ENCODE results near the gene DIPK1A. TPM values are rescaled to one million over a fixed set of nuclear protein-coding genes. Genes with fewer than 3 reads are reported as not detected.
A peak's percentile ranks its signal among the peaks of the same experiment; 100 is the strongest.

Gene DIPK1A
- total RNA-seq, 1 donor from 2014 or later: 3.6 TPM

DNA sequence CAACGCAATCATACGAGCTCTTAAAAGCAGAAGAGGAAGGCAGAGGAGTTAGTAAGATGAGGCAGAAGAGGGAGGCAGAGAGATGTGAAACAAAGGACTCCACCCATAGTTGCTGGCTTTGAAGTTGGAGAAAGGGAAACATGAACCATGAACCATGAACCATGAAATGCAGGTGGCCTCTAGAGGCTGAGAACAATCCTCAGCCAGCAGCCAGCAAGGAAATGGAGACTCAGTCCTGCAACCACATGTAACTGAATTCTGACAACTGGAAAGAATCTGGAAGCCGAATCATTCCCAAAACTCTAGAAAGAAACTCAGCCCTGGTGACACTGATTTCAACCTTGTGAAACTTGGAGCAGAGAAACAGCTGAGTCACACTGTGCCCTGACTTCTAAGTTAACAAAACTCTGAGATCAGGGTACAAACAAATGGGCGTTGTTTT lies 10.1 kb downstream of the DIPK1A start:
- no peak overlapping the region for H2AFZ ChIP-seq (replicated peaks)
- Mint-ChIP-seq H3K27me3 (ENCODE audit: insufficient read depth, low read depth) (peaks cover 2% of the 10 kb centered on the region), H3K36me3 (no peaks in the 10 kb centered on the region)

DNA sequence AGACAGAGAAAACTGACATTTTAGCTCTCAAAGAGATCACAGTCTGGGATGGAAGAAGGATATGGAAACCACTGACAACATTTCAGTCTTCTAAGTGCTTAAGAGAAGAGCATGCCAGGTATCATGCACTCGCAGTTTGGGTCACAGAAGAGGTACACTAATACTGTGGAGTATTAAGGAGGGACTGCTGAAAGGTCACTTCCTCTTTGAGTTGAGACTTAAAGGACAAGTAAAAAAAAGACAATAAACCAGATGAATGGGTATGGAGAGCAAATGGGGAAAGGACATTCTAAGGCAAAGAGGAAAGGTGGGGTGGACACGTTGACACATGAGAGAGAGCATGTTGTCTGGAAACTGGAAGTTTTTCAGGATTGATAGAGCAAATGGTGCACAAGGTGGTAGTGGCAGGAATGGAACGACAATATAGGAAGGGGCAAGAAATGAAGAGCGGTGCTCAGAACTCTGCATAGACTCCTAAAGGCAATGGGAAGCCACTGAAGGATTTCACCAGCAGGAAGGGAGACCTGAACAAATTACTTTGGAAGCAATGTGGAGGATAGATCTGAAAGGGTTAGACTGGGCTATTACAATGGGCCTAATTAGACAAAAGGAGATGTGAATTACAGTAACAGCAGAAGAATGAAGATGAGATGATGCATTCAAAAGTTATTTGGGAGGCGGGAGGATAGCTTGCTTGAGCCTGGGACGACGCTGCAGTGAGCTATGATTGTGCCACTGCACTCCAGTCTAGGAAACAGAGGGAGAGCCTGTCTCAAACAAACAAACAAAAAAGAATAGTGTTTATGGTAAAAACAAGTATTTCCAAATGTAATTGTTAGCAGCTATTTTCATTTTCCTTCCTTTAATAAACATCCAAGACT lies 11.1 kb downstream of the DIPK1A start:
- Histone ChIP-seq H3K27ac (no peak overlapping the region), H3K9ac (no peak overlapping the region), H3K4me2 (peak overlapping the region; percentile 1), H3F3A (ENCODE audit: low read depth) (no peaks in the 10 kb centered on the region), H3K4me1 (peaks cover 17% of the 10 kb centered on the region), H3K9me3 (ENCODE audit: low read depth) (no peaks in the 10 kb centered on the region), H3K4me3 (no peak overlapping the region), H3K79me2 (ENCODE audit: low read depth) (no peaks in the 10 kb centered on the region), H3K36me3 (no peaks in the 10 kb centered on the region), H4K20me1 (ENCODE audit: low read depth) (no peaks in the 10 kb centered on the region), H2AFZ (replicated peaks) (peak overlapping the region; percentile 27), H3K27me3 (no peaks in the 10 kb centered on the region)
- TF ChIP-seq EZH2 (IDR thresholded peaks at IDR 0.05) (no peak), EZH2phosphoT487 (IDR thresholded peaks at IDR 0.05) (no peak)
- TF ChIP-seq, protein P1, sequence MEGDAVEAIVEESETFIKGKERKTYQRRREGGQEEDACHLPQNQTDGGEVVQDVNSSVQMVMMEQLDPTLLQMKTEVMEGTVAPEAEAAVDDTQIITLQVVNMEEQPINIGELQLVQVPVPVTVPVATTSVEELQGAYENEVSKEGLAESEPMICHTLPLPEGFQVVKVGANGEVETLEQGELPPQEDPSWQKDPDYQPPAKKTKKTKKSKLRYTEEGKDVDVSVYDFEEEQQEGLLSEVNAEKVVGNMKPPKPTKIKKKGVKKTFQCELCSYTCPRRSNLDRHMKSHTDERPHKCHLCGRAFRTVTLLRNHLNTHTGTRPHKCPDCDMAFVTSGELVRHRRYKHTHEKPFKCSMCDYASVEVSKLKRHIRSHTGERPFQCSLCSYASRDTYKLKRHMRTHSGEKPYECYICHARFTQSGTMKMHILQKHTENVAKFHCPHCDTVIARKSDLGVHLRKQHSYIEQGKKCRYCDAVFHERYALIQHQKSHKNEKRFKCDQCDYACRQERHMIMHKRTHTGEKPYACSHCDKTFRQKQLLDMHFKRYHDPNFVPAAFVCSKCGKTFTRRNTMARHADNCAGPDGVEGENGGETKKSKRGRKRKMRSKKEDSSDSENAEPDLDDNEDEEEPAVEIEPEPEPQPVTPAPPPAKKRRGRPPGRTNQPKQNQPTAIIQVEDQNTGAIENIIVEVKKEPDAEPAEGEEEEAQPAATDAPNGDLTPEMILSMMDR (IDR thresholded peaks at IDR 0.05): no peak
- no peak overlapping the region for H3K27ac Mint-ChIP-seq
- peak; percentile 31 for DNase-seq (ENCODE audit: low spot score)
- H3K4me1 Mint-ChIP-seq: no peaks in the 10 kb centered on the region
- H3K27me3 Mint-ChIP-seq (ENCODE audit: insufficient read depth, low read depth): no peaks in the 10 kb centered on the region
- no peaks in the 10 kb centered on the region for H3K9me3 Mint-ChIP-seq
- H3K4me3 Mint-ChIP-seq: no peak overlapping the region
- H3K36me3 Mint-ChIP-seq: no peaks in the 10 kb centered on the region

More for the DNA sequence above, 10.1 kb downstream of the DIPK1A start:
- H3K9me3 Mint-ChIP-seq: no peaks in the 10 kb centered on the region
- no peak for DNase-seq (ENCODE audit: low spot score)
- no peak overlapping the region for H3K27ac Mint-ChIP-seq
- Histone ChIP-seq H3K9ac (no peak overlapping the region), H3K4me2 (no peak overlapping the region), H3K4me1 (peaks cover 17% of the 10 kb centered on the region), H3K36me3 (no peaks in the 10 kb centered on the region), H4K20me1 (ENCODE audit: low read depth) (no peaks in the 10 kb centered on the region), H3K9me3 (ENCODE audit: low read depth) (no peaks in the 10 kb centered on the region), H3K27ac (no peak overlapping the region), H3K27me3 (no peaks in the 10 kb centered on the region), H3K79me2 (ENCODE audit: low read depth) (no peaks in the 10 kb centered on the region), H3K4me3 (no peak overlapping the region), H3F3A (ENCODE audit: low read depth) (no peaks in the 10 kb centered on the region)
- H3K4me1 Mint-ChIP-seq: no peaks in the 10 kb centered on the region
- TF ChIP-seq EZH2phosphoT487 (IDR thresholded peaks at IDR 0.05) (no peak), EZH2 (IDR thresholded peaks at IDR 0.05) (no peak)
- TF ChIP-seq, protein P1 (IDR thresholded peaks at IDR 0.05): no peak
- H3K4me3 Mint-ChIP-seq: no peak overlapping the region

DNA sequence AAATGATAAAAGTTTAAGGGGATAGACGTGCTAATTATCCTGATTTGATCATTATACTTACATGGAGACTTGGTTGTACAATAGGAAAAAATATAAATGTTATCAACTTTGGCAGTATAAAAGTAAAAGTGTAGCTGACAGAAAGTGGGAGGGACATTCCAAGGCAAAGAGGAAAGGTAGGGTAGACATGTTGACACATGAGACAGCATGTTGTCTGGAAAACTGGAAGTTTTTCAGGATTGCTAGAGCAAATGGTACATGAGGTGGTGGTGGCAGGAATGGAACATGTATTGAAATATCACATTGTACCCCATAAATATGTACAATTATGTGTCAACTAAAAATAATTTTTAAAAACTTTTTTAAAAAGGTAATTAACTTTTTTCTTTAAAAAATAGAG lies 13.2 kb downstream of the DIPK1A start:
- H3K9me3 Mint-ChIP-seq: no peaks in the 10 kb centered on the region
- no peaks in the 10 kb centered on the region for H4K20me1 ChIP-seq (ENCODE audit: low read depth)
- no peak for DNase-seq (ENCODE audit: low spot score)

More for the DNA sequence above, 13.2 kb downstream of the DIPK1A start:
- Histone ChIP-seq H3F3A (ENCODE audit: low read depth) (no peaks in the 10 kb centered on the region), H3K79me2 (ENCODE audit: low read depth) (no peaks in the 10 kb centered on the region), H3K4me2 (no peak overlapping the region), H3K27ac (no peak overlapping the region), H3K9ac (no peak overlapping the region), H2AFZ (replicated peaks) (no peak overlapping the region), H3K9me3 (ENCODE audit: low read depth) (no peaks in the 10 kb centered on the region), H3K4me1 (peaks cover 20% of the 10 kb centered on the region), H3K4me3 (no peak overlapping the region), H3K27me3 (no peaks in the 10 kb centered on the region), H3K36me3 (no peaks in the 10 kb centered on the region)
- Mint-ChIP-seq H3K4me1 (no peaks in the 10 kb centered on the region), H3K27me3 (ENCODE audit: insufficient read depth, low read depth) (no peaks in the 10 kb centered on the region), H3K36me3 (no peaks in the 10 kb centered on the region), H3K27ac (no peak overlapping the region), H3K4me3 (no peak overlapping the region)
- TF ChIP-seq, protein P1 (IDR thresholded peaks at IDR 0.05): no peak
- TF ChIP-seq EZH2phosphoT487 (IDR thresholded peaks at IDR 0.05) (no peak), EZH2 (IDR thresholded peaks at IDR 0.05) (no peak)

All from neural progenitor cell (in vitro differentiated cells).